ENCODE measurements around the gene LRRC4C. TPM values are rescaled to one million over a fixed set of nuclear protein-coding genes. Genes with fewer than 3 reads are reported as not detected.

LRRC4C gene
- total and polyA plus RNA-seq, 10 of the 15 experiments (the other 5 are each of a cell fraction or from before 2014, with no cell fraction given): 1.5 TPM; not detected in 9

GRCh38 chr11:41116970-41117369, 342.5 kb downstream of the LRRC4C start:
- TF ChIP-seq CHD4 (IDR thresholded peaks at IDR 0.05) (no peak), RB1 (IDR thresholded peaks at IDR 0.05; ENCODE audit: borderline replicate concordance) (no peak), SMARCA5 (IDR thresholded peaks at IDR 0.05) (no peak), EZH2 (IDR thresholded peaks at IDR 0.05; ENCODE audit: borderline replicate concordance, control insufficient read depth, low read depth, low read length) (no peak), MEF2B (IDR thresholded peaks at IDR 0.05; ENCODE audit: partially characterized antibody, poor library complexity, severe bottlenecking) (no peak), PKNOX1 (IDR thresholded peaks at IDR 0.05) (no peak), POLR2AphosphoS5 (IDR thresholded peaks at IDR 0.05; ENCODE audit: low read length) (no peak), IRF4 (IDR thresholded peaks at IDR 0.05; ENCODE audit: low read depth, low read length) (no peak), ZBTB11 (CRISPR knock-in tag; IDR thresholded peaks at IDR 0.05) (no peak), BHLHE40 (IDR thresholded peaks at IDR 0.05; ENCODE audit: borderline replicate concordance in 1 of 2, low read depth in 2 of 2, low read length in 1 of 2) (no peak), MAX (IDR thresholded peaks at IDR 0.05; ENCODE audit: low read depth, low read length) (no peak), PAX8 (IDR thresholded peaks at IDR 0.05) (no peak), FOS (IDR thresholded peaks at IDR 0.05; ENCODE audit: borderline replicate concordance, extremely low read depth, insufficient read length) (no peak)
- ChIA-PET POLR2A (no interaction called here), SMC1A (ENCODE audit: uncharacterized antibody, unreplicated experiment) (no interaction called here), RAD21 (ENCODE audit: unreplicated experiment) (no interaction called here), CTCF (no interaction called here)
- 20% methylated on average over 3 of the region's 3 CpGs for WGBS (ENCODE audit: insufficient coverage, insufficient replicate concordance, low lambda C conversion rate, missing lambda C conversion rate)
- ATAC-seq (no peak), FAIRE-seq (no peak), DNase-seq (ENCODE audit: low read depth, low spot score) (no peak)
- Histone ChIP-seq H3K4me1 (ENCODE audit: control insufficient read depth, insufficient read depth, low read length) (no peaks in the 10 kb centered on the region), H3K79me2 (ENCODE audit: control insufficient read depth, insufficient read depth, low read length) (no peaks in the 10 kb centered on the region), H3K9me3 (replicated peaks; ENCODE audit: control insufficient read depth, insufficient read depth, low read length) (no peaks in the 10 kb centered on the region), H3K36me3 (ENCODE audit: control insufficient read depth in 2 of 2, insufficient read depth in 2 of 2, low read length in 1 of 2) (no peaks in the 10 kb centered on the region), H3K4me2 (ENCODE audit: control insufficient read depth, insufficient read depth) (no peak overlapping the region), H2AFZ (ENCODE audit: control insufficient read depth, low read depth, low read length) (no peak overlapping the region), H3K9ac (ENCODE audit: control insufficient read depth, insufficient read depth, low read length) (no peak overlapping the region), H3K27ac (ENCODE audit: control insufficient read depth, insufficient read depth) (no peak overlapping the region), H3K27me3 (replicated peaks in 1 of 2; ENCODE audit: control insufficient read depth in 2 of 2, insufficient read depth in 2 of 2, low read length in 1 of 2) (no peaks in the 10 kb centered on the region), H4K20me1 (ENCODE audit: control insufficient read depth, insufficient read depth) (no peaks in the 10 kb centered on the region), H3K4me3 (no peak overlapping the region)
- BruUV-seq (replicated peaks): no TSS peak
- in situ Hi-C loops (cut with MboI): no loop called here
- intact Hi-C loops (cut with micrococcal nuclease; ENCODE audit: unreplicated experiment): no loop called here
